ENCODE results near the gene KCNK10. TPM values are rescaled to one million over a fixed set of nuclear protein-coding genes. Genes with fewer than 3 reads are reported as not detected.

The KCNK10 gene
- total and polyA plus RNA-seq, 10 of the 15 experiments (the other 5 are each of a cell fraction or from before 2014, with no cell fraction given): 0.01 to 0.06 (median 0.02) TPM; not detected in 7

DNA sequence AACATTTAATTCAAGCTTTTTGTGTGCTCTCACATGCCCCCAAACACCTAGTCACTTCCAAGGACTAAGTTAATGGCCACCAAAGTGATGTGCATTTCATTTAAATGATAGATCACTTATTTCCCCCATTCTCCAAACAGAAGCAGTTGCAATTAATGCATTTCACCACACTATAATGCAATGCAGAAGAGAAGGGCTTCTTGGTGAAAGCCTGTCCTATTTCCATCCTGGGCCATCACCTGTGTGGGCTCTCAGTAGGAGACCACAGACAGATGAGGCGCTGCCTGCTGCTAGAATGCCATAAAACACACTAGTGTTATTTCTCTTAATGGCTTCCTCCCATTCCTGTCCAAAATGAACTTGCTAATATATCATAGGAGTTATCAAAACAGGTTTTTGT lies 166.9 kb downstream of the KCNK10 start:
- Histone ChIP-seq H3K27ac (ENCODE audit: control insufficient read depth, insufficient read depth) (no peak overlapping the region), H3K36me3 (ENCODE audit: control insufficient read depth in 2 of 2, insufficient read depth in 2 of 2, low read length in 1 of 2) (no peaks in the 10 kb centered on the region), H3K9ac (ENCODE audit: control insufficient read depth, insufficient read depth, low read length) (no peak overlapping the region), H3K4me3 (no peak overlapping the region), H3K79me2 (ENCODE audit: control insufficient read depth, insufficient read depth, low read length) (no peaks in the 10 kb centered on the region), H3K9me3 (replicated peaks; ENCODE audit: control insufficient read depth, insufficient read depth, low read length) (no peaks in the 10 kb centered on the region), H3K27me3 (replicated peaks in 1 of 2; ENCODE audit: control insufficient read depth in 2 of 2, insufficient read depth in 2 of 2, low read length in 1 of 2) (no peaks in the 10 kb centered on the region; a peak in 2 of 4 replicates), H3K4me1 (ENCODE audit: control insufficient read depth, insufficient read depth, low read length) (no peaks in the 10 kb centered on the region), H3K4me2 (ENCODE audit: control insufficient read depth, insufficient read depth) (no peak overlapping the region), H2AFZ (ENCODE audit: control insufficient read depth, low read depth, low read length) (no peak overlapping the region), H4K20me1 (ENCODE audit: control insufficient read depth, insufficient read depth) (0 out of 2 replicates have a peak, but pooled peaks cover 2% of the 10 kb centered on the region)
- ChIA-PET CTCF (no interaction called here), SMC1A (ENCODE audit: uncharacterized antibody, unreplicated experiment) (no interaction called here), POLR2A (no interaction called here), RAD21 (ENCODE audit: unreplicated experiment) (no interaction called here)
- WGBS (ENCODE audit: insufficient coverage, insufficient replicate concordance, low lambda C conversion rate, missing lambda C conversion rate): 20% methylated on average over 1 of the region's 1 CpG
- BruUV-seq (replicated peaks): no TSS peak
- FAIRE-seq (no peak), ATAC-seq (no peak), DNase-seq (ENCODE audit: low read depth, low spot score) (no peak)
- intact Hi-C loops (cut with micrococcal nuclease; ENCODE audit: unreplicated experiment): no loop called here
- in situ Hi-C loops (cut with MboI): loop anchor here (5.0 kb wide), 1 partner anchor 214 kb away; no protein-coding TSS in a partner anchor
- TF ChIP-seq SMARCA5 (IDR thresholded peaks at IDR 0.05): no peak
- TF ChIP-seq, protein P1, sequence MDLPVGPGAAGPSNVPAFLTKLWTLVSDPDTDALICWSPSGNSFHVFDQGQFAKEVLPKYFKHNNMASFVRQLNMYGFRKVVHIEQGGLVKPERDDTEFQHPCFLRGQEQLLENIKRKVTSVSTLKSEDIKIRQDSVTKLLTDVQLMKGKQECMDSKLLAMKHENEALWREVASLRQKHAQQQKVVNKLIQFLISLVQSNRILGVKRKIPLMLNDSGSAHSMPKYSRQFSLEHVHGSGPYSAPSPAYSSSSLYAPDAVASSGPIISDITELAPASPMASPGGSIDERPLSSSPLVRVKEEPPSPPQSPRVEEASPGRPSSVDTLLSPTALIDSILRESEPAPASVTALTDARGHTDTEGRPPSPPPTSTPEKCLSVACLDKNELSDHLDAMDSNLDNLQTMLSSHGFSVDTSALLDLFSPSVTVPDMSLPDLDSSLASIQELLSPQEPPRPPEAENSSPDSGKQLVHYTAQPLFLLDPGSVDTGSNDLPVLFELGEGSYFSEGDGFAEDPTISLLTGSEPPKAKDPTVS (IDR thresholded peaks at IDR 0.05; ENCODE audit: low read depth, low read length): no peak
- no peak for TF ChIP-seq ZSCAN29 (IDR thresholded peaks at IDR 0.05)
- TF ChIP-seq, protein P2, sequence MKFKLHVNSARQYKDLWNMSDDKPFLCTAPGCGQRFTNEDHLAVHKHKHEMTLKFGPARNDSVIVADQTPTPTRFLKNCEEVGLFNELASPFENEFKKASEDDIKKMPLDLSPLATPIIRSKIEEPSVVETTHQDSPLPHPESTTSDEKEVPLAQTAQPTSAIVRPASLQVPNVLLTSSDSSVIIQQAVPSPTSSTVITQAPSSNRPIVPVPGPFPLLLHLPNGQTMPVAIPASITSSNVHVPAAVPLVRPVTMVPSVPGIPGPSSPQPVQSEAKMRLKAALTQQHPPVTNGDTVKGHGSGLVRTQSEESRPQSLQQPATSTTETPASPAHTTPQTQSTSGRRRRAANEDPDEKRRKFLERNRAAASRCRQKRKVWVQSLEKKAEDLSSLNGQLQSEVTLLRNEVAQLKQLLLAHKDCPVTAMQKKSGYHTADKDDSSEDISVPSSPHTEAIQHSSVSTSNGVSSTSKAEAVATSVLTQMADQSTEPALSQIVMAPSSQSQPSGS (IDR thresholded peaks at IDR 0.05; ENCODE audit: low read length): no peak
- TF ChIP-seq NFYB (IDR thresholded peaks at IDR 0.05; ENCODE audit: insufficient read depth, low read depth, low read length): no peak
- TF ChIP-seq GATAD2B (conservative IDR thresholded peaks at IDR 0.05; ENCODE audit: low read depth): no peak
- TF ChIP-seq SIN3A (IDR thresholded peaks at IDR 0.05; ENCODE audit: low read depth, low read length): no peak
